Measurements from ENCODE around the gene RPS6KB1.

RPS6KB1 gene

DNA sequence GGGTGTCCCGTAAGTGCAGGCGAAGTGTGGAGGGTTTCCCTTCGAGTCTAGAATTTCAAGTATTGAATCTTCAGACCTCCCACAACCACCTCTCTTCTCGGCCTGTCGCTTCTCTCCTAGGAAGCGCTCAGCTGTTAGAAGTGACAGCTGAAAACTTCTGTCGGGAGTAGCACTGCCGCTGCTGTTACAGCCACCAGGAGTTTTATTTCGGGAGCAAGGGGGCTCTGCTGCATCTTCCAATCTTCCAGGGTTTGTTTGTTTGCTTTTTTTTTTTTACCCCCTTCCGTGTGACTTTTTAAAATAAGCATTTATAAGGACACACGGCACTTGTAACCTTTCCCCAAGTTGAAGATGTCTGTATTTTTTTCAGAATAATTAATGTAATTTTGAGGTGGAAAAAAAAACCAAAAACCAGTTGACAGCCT, 767 bp downstream of the RPS6KB1 start:
- H3K9me3 Mint-ChIP-seq: no peaks in the 10 kb centered on the region
- H3K4me1 Mint-ChIP-seq: peaks cover 29% of the 10 kb centered on the region
- H3K4me3 Mint-ChIP-seq: peak overlapping the region; percentile 98 to 100 (median 100)

DNA sequence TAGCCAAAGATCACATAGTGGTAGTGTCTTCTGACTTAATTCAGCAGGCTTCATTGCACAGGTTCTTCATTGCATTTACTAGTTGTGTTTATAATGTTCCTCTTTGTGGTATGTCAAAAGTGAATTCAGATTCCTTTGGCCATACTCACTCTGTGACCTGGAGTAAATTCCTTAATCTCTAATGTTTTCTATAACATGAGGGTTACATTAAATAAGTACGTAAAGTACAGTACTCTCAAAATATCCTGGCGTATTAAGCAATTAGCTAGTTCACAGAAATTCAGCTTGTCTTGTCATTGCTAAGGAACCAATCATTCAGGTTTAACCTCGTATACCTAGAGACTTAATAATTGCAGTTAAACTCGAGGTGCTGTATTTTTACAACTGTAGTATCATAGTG, 4.2 kb downstream of the RPS6KB1 start:
- Mint-ChIP-seq H3K4me3 (no peak overlapping the region), H3K9me3 (no peaks in the 10 kb centered on the region), H3K4me1 (peaks cover 27% of the 10 kb centered on the region), H3K27ac (no peak overlapping the region), H3K36me3 (ENCODE audit: low read depth) (peaks cover 3% of the 10 kb centered on the region), H3K27me3 (ENCODE audit: low read depth) (no peaks in the 10 kb centered on the region)
- TF ChIP-seq CTCF (IDR thresholded peaks at IDR 0.05; ENCODE audit: unreplicated experiment in 3 of 3): no peak

More for the DNA sequence above, 767 bp downstream of the RPS6KB1 start:
- no peaks in the 10 kb centered on the region for H3K27me3 Mint-ChIP-seq (ENCODE audit: low read depth)
- peaks cover 7% of the 10 kb centered on the region for H3K36me3 Mint-ChIP-seq (ENCODE audit: low read depth)
- TF ChIP-seq CTCF (IDR thresholded peaks at IDR 0.05; ENCODE audit: unreplicated experiment in 3 of 3): no peak
- peak overlapping the region; percentile 94 to 99 (median 94) for H3K27ac Mint-ChIP-seq

DNA sequence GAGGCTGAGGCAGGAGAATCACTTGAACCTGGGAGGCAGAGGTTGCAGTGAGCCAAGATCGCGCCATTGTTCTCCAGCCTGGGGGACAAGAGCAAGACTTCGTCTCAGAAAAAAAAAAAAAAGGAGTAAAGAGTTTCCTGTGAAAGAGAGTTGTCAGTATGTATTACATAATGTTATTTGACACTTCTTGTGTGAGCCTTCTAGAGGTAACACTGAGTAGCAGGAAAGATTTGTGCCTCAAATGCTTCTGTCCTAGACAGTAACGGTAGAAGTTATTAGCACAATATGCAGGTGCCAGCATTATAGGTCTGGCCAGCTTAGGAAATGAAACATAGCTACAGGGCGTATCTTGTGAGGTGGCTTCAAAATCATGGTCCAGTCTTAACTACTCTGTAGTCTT, 6.2 kb downstream of the RPS6KB1 start:
- no peak for TF ChIP-seq CTCF (IDR thresholded peaks at IDR 0.05; ENCODE audit: unreplicated experiment in 3 of 3)
- Mint-ChIP-seq H3K9me3 (no peaks in the 10 kb centered on the region), H3K4me3 (no peak overlapping the region), H3K36me3 (ENCODE audit: low read depth) (peaks cover 9% of the 10 kb centered on the region), H3K27me3 (ENCODE audit: low read depth) (no peaks in the 10 kb centered on the region), H3K27ac (no peak overlapping the region), H3K4me1 (peaks cover 15% of the 10 kb centered on the region)

DNA sequence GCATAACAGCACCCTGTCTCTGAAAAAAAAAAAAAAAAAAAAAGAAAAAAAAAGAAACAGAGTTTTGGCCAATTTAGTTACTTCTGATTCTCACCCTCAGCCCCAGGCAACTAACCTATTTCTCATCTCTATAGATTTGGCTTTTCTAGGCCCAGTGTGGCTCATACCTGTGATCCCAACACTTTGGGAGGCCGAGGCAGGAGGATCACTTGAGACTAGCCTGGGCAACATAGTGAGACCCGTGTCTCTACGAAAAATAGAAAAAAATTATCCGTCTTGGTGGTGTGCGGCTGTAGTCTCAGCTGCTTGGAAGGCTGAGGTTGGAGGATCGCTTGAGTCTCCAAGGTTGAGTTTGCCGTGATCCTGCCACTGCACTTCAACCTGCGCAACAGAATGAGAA, 8.7 kb downstream of the RPS6KB1 start:
- H3K9me3 Mint-ChIP-seq: no peaks in the 10 kb centered on the region
- H3K36me3 Mint-ChIP-seq (ENCODE audit: low read depth): peaks cover 21% of the 10 kb centered on the region
- no peak overlapping the region for H3K27ac Mint-ChIP-seq
- H3K4me1 Mint-ChIP-seq: peaks cover 6% of the 10 kb centered on the region
- no peak overlapping the region for H3K4me3 Mint-ChIP-seq
- no peak for TF ChIP-seq CTCF (IDR thresholded peaks at IDR 0.05; ENCODE audit: unreplicated experiment in 3 of 3)
- no peaks in the 10 kb centered on the region for H3K27me3 Mint-ChIP-seq (ENCODE audit: low read depth)

GRCh38 chr17:59903455-59903854, 10.5 kb downstream of the RPS6KB1 start:
- peaks cover 5% of the 10 kb centered on the region for H3K4me1 Mint-ChIP-seq
- H3K4me3 Mint-ChIP-seq: no peak overlapping the region
- TF ChIP-seq CTCF (IDR thresholded peaks at IDR 0.05; ENCODE audit: unreplicated experiment in 3 of 3): no peak
- peaks cover 22% of the 10 kb centered on the region for H3K36me3 Mint-ChIP-seq (ENCODE audit: low read depth)
- H3K9me3 Mint-ChIP-seq: no peaks in the 10 kb centered on the region
- H3K27me3 Mint-ChIP-seq (ENCODE audit: low read depth): no peaks in the 10 kb centered on the region
- no peak overlapping the region for H3K27ac Mint-ChIP-seq

- H3K4me3 Mint-ChIP-seq: no peak overlapping the region
- H3K36me3 Mint-ChIP-seq (ENCODE audit: low read depth): peaks cover 30% of the 10 kb centered on the region
- H3K4me1 Mint-ChIP-seq: no peaks in the 10 kb centered on the region
- H3K27ac Mint-ChIP-seq: no peak overlapping the region
- TF ChIP-seq CTCF (IDR thresholded peaks at IDR 0.05; ENCODE audit: unreplicated experiment in 3 of 3): no peak
- no peaks in the 10 kb centered on the region for H3K27me3 Mint-ChIP-seq (ENCODE audit: low read depth)
- H3K9me3 Mint-ChIP-seq: no peaks in the 10 kb centered on the region
Observed at GRCh38 chr17:59907467-59907866, 14.5 kb downstream of the RPS6KB1 start.

Data from nephron (organoid).